ENCODE measurements around the gene SLC9A9.

- TF ChIP-seq CTCF (IDR thresholded peaks at IDR 0.05; ENCODE audit: low read depth, low read length) (no peak), EZH2phosphoT487 (IDR thresholded peaks at IDR 0.05; ENCODE audit: low read depth) (no peak)
Measured at GRCh38 chr3:143354342-143354741, 493.9 kb downstream of the SLC9A9 start.
